GM15510 (cell line): ENCODE data around the gene BANP.

Experiments used
- POLR2A ChIP-seq: IDR thresholded peaks from 3 replicates; pipeline ENCODE4 v1.6.1; 2011; ENCODE audit warnings: borderline replicate concordance; ENCODE audit not compliant: insufficient read length; ENCODE audit errors: extremely low read depth

BANP gene

DNA sequence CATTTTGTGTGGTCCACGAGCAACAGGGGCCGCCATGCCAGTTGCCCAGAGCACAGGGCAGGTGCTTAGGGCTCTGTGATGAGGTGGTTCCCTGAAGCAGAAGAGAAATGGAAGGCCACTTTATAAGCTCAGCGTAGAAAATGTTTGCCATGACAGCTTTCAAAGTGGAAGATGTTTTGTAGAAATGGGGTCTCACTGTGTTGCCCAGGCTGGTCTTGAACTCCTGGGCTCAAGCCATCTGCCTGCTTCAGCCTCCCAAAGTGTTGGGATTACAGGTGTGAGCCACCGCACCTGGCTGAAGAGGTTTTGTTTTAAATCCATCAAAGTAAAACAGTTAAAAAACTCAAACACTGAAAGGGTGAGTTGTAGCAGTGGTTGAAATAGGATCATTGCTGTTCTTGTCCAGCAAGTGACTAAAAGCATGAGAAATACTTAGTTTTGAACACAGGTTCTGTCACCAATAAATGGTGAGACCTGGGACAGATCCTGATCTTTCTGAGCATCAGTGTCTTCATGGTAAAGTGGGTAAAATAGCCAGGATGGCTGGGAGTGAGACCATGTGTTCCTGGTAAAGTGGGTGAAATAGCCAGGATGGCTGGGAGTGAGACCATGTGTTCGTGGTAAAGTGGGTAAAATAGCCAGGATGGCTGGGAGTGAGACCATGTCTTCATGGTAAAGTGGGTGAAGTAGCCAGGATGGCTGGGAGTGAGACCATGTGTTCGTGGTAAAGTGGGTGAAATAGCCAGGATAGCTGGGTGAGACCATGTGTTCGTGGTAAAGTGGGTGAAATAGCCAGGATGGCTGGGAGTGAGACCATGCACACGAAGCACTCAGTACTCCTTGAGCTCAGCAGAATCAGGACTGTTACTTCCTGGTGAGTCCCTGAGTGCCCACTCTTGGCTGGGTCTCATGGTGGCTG lies 46.0 kb downstream of the BANP start:
- no peak for TF ChIP-seq POLR2A

DNA sequence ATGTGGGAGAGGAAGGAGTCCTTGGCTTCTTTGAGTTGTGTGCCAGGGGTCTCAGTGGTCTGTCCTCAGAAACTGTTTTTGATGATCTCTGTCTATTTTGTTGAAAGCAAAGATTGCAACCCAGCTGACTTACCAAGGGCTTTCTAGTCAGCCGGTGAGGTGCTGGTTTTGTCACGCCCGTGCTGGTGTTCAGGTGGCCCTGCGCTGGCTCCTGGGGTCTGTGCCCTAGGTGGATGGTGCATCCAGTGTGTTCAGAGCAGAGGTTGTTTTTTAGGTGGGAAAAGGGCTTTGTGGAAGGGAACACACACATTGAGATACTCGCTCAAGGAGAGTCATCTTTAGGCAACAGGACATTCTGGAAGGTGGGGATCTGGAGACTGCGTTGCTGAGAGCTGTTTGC lies 51.0 kb downstream of the BANP start:
- TF ChIP-seq POLR2A: no peak

DNA sequence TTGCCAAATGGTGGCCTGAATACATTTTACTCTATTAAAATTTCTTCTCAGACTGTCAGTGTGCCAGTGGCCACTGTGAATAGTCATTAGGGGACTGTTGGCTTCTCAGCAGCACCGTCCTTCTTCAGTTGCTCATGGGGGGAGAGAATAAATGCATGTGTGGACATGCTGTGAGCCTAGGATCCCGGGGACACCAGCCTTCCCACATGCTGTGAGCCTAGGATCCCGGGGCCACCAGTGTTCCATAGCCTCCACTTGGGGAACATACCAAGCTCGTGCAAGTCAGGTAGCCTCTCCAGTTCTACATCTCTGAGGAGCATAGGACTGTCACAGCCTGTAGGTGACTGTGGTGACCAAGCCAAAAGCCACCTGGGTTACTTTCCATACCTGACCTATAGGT lies 51.5 kb downstream of the BANP start:
- no peak for TF ChIP-seq POLR2A

DNA sequence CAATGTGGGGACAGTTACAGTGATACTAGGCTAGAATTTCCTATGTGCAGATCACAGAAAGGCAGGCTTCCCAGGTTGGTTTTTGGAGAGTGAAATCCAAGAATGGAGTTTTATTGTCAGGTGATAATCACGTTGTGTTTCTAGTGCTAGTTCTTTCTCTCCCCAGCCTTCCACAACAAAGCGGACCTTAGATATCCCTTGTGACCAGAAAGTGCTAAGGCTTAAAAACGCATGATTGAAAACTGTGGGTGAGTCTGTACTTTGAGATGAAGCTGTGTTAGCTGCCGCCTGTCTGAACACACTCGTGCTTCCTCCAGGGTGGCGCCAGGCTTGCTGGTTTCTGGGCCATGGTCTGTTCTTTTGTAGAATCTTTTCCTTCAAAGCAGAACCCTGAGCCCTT lies 52.1 kb downstream of the BANP start:
- no peak for TF ChIP-seq POLR2A

DNA sequence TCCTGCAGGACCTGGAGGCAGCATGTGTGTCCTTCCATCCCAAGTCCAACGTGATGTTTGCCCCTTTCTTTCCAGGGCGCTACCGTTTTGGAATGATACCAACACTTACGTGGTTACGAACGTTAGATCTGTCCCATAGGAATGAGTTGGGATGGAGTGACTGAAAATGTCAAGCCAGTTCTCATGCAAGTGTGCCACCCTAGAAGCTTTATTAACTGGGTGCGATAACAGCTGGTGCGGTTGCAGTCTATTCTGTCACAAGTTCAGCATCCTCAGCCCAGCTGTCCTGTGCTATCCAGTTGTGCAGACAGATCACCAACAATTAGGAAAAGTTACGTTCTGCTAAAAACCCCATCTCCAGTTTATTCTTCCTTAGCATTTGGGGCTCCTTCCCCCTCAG lies 52.5 kb downstream of the BANP start:
- TF ChIP-seq POLR2A: no peak

DNA sequence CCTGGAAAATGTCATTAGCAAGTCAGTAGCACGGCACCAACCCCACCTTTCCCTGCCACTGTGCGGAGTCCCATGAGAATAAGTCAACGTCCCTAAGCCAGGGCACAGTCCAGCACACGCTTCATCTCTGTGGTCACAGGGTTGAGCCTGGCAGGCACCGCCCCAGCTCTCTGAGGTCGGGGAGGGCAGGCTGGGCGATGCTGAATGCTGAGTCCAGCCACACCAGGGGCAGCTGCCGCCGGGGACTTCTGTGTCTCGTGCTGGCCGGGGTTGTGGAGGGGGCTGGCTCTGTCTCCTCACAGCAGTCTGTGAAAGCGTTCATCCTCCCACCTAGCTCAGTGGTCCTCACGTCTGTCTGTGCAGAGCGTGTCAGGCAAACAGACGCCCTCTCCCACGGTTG lies 53.2 kb downstream of the BANP start:
- no peak for TF ChIP-seq POLR2A

DNA sequence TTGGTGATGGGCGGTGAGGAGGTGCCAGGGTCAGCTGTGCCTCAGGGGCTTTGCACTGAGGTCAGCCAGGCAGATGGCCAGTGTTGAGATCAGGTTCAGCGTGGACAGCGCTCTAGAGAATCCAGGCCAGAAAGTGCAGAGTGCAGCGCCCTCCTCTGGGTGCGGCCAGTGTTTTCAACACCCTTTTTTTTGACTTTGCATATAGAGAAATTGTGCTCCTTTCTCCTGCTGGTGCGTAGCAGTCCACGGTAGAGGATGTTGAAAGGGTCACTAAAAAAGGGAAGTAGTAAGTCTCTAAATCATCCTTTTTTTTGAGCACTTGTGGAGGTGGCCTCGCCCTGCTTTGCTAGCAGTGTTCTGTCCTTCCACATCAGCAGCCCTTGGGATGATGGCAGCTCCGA lies 53.9 kb downstream of the BANP start:
- no peak for TF ChIP-seq POLR2A

DNA sequence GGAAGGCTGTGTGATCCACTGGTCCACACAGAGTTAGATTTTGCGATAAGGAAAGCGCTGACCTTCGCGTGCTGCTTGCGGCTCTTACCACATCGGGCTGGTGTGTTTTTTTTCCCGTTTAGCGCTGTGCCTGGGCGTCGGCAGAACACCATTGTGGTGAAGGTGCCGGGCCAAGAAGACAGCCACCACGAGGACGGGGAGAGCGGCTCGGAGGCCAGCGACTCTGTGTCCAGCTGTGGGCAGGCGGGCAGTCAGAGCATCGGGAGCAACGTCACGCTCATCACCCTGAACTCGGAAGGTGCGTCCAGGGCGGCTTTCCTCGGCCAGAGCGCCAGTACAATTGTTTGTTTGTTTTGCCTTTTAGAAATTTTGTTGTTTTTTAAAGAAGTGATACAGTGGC lies 54.7 kb downstream of the BANP start:
- no peak for TF ChIP-seq POLR2A

DNA sequence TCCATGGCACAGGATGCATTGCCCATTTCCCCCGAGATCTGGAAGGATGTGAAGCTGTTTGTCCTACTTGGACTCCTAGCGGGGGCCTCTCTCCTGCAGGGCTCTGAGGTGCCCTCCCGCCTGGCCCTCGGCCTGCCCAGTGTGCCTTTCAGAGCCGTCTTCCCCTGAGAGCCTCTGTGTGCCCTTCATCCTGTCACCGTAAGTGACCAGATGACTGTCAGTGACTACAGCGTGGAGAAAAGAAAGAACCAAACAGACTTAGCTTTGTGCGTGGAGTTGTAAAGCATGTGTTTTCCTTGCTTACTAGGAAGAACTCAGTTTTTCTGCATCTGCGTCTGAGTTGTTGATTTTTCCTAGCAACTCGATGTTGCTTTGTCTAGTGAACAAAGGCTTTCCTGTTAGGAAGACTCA lies 56.1 kb downstream of the BANP start:
- TF ChIP-seq POLR2A: no peak

DNA sequence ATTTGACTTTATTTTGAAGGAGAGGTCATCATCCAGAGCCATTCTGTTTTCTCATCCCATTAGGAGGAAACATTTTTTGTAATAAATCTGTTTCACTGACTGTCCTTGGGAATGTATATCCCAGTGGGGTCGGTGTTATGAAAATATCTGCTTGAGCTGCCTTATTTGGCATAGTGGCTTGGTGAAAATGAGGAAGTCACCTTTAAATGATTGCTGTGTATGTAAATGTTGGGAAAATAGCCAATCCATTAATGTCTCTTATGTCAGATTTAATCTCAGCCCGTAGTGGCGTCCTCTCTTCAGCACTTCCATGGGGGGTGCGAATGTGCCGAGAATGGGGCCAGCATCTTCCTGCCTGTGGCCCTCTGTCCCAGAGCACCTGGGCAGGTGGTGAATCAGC lies 57.6 kb downstream of the BANP start:
- no peak for TF ChIP-seq POLR2A

DNA sequence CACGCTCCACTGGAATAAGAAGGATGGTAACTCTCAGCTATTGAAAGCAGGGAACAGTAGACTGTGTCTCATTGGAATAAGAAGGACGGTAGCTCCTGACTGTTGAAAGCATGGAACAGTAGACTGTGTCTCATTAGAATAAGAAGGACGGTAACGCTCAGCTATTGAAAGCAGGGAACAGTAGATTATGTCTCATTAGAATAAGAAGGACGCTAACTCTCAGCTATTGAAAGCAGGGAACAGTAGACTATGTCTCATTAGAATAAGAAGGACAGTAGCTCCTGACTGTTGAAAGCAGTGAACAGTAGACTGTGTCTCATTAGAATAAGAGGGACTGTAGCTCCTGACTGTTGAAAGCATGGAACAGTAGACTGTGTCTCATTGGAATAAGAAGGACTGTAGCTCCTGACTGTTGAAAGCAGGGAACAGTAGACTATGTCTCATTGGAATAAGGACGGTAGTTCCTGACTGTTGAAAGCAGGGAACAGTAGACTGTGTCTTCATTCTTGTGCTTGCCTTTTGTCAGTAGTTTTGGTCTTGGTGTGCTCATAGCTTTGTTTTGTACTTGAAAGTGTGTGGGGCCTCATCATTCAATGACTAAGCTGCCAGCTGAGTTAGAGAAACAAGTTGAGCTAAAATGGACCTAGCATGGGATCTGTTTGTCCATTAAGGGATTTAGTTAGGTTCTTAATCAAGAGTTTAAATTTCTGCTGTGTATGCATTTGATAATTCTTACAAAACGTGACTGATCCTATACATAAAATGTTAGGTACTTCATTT lies 58.5 kb downstream of the BANP start:
- no peak for TF ChIP-seq POLR2A

DNA sequence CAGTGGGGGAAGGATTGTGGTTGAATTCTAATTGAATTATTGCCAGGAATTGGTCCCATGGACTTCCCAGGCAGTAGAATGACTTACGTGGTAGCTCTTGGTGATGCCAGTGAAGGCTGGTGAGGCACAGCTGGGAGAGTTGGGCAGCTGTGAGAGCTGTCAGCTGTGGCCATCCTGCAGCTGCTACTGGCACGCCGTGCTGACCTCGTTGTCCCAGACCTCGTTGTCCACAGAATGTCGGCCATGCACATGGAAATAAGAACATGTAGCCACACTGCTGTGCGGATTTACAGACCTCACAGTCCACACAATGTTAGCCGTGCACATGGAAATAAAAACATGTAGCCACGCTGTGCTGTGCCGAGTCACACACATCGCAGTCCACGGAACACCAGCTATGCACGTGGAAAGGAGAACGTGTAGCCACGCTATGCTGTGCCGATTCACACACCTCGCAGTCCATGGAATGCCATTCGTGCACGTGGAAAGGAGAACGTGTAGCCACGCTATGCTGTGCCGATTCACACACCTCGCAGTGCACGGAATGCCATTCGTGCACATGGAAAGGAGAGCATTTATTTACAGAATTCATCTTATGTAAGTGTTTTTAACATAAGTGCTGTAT lies 59.2 kb downstream of the BANP start:
- no peak for TF ChIP-seq POLR2A

DNA sequence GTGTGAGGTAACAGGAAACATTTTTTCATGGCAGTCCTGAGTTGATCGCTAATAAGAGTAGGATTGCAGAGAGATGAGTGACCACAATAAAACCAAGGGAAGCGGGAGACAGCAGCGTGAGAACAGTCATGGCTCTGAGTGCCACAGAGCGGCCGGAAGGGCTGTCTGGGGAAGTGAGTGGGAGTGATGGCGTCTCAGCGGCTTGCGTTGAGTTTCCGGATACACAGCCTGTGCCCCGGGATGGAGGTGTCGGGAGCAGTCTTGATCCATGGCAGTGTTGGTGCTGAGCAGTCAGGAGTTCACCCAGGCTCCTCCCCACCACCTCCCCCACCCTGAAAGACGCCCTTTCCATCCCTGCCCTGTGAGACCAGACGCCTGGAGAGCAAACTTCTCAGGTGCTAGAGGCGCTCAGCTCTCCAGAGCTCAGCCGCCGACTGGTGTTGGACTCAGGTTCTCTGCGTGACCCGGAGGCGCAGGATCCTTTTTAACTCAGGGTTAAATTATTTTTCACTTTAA lies 59.8 kb downstream of the BANP start:
- no peak for TF ChIP-seq POLR2A

DNA sequence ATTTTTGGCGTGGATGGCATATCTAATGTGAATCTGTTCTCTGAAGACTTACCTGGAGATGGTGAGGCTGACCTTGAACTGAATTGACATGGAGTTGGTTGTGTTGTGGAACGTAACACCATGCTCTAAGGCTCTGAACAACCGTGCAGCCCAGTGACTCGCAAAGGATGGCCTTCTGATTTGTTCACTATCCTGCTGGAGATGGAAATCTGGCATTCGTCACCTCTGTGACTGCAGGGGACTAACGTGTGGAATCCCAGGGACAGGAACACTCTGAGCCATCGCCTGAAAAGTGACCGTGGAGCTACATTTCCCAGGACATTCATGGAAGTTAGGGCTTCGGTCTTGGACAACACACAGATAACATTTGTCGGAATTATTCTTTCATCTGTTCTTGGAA lies 61.1 kb downstream of the BANP start:
- no peak for TF ChIP-seq POLR2A

DNA sequence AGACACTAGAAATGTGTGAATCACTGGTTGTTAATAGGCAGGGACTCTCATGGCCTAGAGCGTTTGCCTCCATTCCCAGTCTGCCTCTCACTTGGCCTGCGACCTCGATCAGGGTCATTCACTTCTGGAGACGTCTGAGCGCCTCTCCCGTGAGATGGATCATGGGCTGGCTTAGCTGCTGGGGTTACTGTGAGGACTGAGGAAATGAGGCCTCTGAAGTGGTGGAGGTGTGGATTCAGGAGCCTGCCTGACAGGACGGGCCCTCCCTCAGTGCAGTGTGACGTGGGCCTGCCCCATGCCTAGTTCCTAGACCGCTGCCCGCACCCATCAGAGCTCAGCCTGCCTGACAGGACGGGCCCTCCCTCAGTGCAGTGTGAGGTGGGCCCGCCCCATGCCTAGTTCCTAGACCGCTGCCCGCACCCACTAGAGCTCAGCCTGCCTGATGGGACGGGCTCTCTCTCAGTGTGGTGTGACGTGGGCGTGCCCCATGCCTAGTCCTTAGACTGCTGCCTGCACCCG lies 61.9 kb downstream of the BANP start:
- TF ChIP-seq POLR2A: no peak
